ENCODE results near the gene INPP5K. TPM values are rescaled to one million over a fixed set of nuclear protein-coding genes. Genes with fewer than 3 reads are reported as not detected.

Gene INPP5K
- total RNA-seq, 4 donors from 2014 or later: 102 to 196 (median 114) TPM

GRCh38 chr17:1481736-1482135 lies 34.7 kb downstream of the INPP5K start:
- no peak for TF ChIP-seq POLR2A (IDR thresholded peaks at IDR 0.05)
- TF ChIP-seq CTCF (IDR thresholded peaks at IDR 0.05 in 4 of 5, conservative IDR thresholded peaks at IDR 0.05 in 1 of 5): no peak
- Histone ChIP-seq H3K27ac (peak overlapping the region in 2 of 4 donors; percentile 47 to 92), H3K4me1 (peaks cover 9 to 16% of the 10 kb centered on the region in 2 donors), H3K9me3 (no peaks in the 10 kb centered on the region), H3K36me3 (peaks cover 0 to 27% of the 10 kb centered on the region in 2 donors), H3K4me3 (no peak overlapping the region), H3K27me3 (no peaks in the 10 kb centered on the region)
- in situ Hi-C loops (cut with MboI; ENCODE audit: low sequenced_read_pairs in 4 of 4) (no loop called here), intact Hi-C loops (cut with DNase I; ENCODE audit: low total_unique reads) (no loop called here)
- ATAC-seq: no peak
- DNase-seq: no peak

- DNase-seq (no peak), ATAC-seq (no peak)
- intact Hi-C loops (cut with DNase I; ENCODE audit: low total_unique reads) (no loop called here), in situ Hi-C loops (cut with MboI; ENCODE audit: low sequenced_read_pairs in 4 of 4) (no loop called here)
- no peak overlapping the region for H3K4me3 ChIP-seq
- H3K4me1 ChIP-seq: peaks cover 8 to 15% of the 10 kb centered on the region in 2 donors
- H3K27ac ChIP-seq: no peak overlapping the region
- no peaks in the 10 kb centered on the region for H3K9me3 ChIP-seq
- H3K27me3 ChIP-seq: no peaks in the 10 kb centered on the region
- TF ChIP-seq POLR2A (IDR thresholded peaks at IDR 0.05): no peak
- no peak for TF ChIP-seq CTCF (IDR thresholded peaks at IDR 0.05 in 4 of 5, conservative IDR thresholded peaks at IDR 0.05 in 1 of 5)
- peaks cover 0 to 28% of the 10 kb centered on the region in 2 donors for H3K36me3 ChIP-seq
Measured at GRCh38 chr17:1480747-1481465, 35.5 kb downstream of the INPP5K start.

GRCh38 chr17:1478418-1478817 lies 38.0 kb downstream of the INPP5K start:
- Histone ChIP-seq H3K9me3 (no peaks in the 10 kb centered on the region), H3K27me3 (no peaks in the 10 kb centered on the region), H3K27ac (no peak overlapping the region), H3K4me1 (peaks cover 6 to 9% of the 10 kb centered on the region in 2 donors), H3K4me3 (no peak overlapping the region), H3K36me3 (peaks cover 0 to 36% of the 10 kb centered on the region in 2 donors)
- DNase-seq (no peak), ATAC-seq (no peak)
- intact Hi-C loops (cut with DNase I; ENCODE audit: low total_unique reads) (no loop called here), in situ Hi-C loops (cut with MboI; ENCODE audit: low sequenced_read_pairs in 4 of 4) (no loop called here)
- TF ChIP-seq CTCF (IDR thresholded peaks at IDR 0.05 in 4 of 5, conservative IDR thresholded peaks at IDR 0.05 in 1 of 5): no peak

DNA sequence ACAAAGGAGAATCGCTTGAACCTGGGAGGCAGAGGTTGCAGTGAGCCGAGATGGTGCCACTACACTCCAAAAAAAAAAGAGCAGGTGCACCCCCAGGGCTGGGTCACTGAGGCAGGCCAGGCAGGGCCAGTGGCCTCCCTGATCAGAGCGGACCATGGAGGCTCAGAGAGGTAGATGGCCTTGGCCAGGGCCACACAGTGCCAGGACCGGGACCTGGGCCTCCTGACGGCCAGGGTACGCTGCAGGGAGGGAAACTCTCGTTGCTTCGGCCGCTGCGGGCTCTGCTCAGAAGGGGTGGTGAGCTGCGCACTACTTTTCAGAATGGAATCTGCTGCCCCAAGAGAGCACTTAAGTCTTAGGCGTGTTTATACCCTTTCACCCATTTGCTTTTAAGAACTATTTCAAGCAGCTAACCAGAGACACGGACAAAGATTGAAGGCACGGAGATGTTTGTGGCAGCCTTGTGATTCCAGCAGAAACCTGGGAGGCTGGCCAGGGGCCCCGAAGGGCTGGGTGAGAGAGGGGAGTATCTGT lies 41.0 kb downstream of the INPP5K start:
- no peak overlapping the region for H3K4me3 ChIP-seq
- DNase-seq (no peak), ATAC-seq (no peak)
- peaks cover 3 to 6% of the 10 kb centered on the region in 2 donors for H3K4me1 ChIP-seq
- peaks cover 0 to 43% of the 10 kb centered on the region in 2 donors for H3K36me3 ChIP-seq
- H3K27ac ChIP-seq: peak overlapping the region in 3 of 4 donors; percentile 20 to 50 (median 31)
- no peaks in the 10 kb centered on the region for H3K9me3 ChIP-seq
- no peaks in the 10 kb centered on the region for H3K27me3 ChIP-seq
- TF ChIP-seq POLR2A (IDR thresholded peaks at IDR 0.05) (no peak), CTCF (IDR thresholded peaks at IDR 0.05 in 4 of 5, conservative IDR thresholded peaks at IDR 0.05 in 1 of 5) (no peak)
- in situ Hi-C loops (cut with MboI; ENCODE audit: low sequenced_read_pairs in 4 of 4) (no loop called here), intact Hi-C loops (cut with DNase I; ENCODE audit: low total_unique reads) (no loop called here)
